SK-N-SH treated with all-trans-retinoic acid at 6 μM for 48 hours (cell line): ENCODE measurements around the gene TBCA.

Experiments
- ATAC-seq: fragments of 200-7000 bp; cut with Tn5 transposase; 3 replicates; pipeline ENCODE4 v1.9.1; 2020; ENCODE audit warnings: mild to moderate bottlenecking, moderate library complexity
- ARNTL ChIP-seq: fragments of 450-650 bp; formaldehyde crosslinking; IDR thresholded peaks from 2 replicates; pipeline ENCODE4 v1.5.0; 2020; ENCODE audit warnings: low read depth, mild to moderate bottlenecking, moderate library complexity, borderline replicate concordance
- BACH2 ChIP-seq: fragments of 250-450 bp; sonication (Bioruptor Pico); IDR thresholded peaks from 2 replicates; pipeline ENCODE4 v1.9.0; 2021; ENCODE audit warnings: mild to moderate bottlenecking, borderline replicate concordance
- CSDC2 ChIP-seq: fragments of 250-450 bp; sonication (Bioruptor Pico); IDR thresholded peaks from 2 replicates; pipeline ENCODE4 v1.5.0; 2020; ENCODE audit warnings: mild to moderate bottlenecking, moderate library complexity
- CSRNP3 ChIP-seq: fragments of 250-450 bp; sonication (Bioruptor Pico); IDR thresholded peaks from 2 replicates; pipeline ENCODE4 v1.5.1; 2021; ENCODE audit warnings: mild to moderate bottlenecking, moderate library complexity
- ESRRG ChIP-seq: fragments of 250-450 bp; sonication (Bioruptor Pico); IDR thresholded peaks from 2 replicates; pipeline ENCODE4 v1.6.1; 2021; ENCODE audit warnings: mild to moderate bottlenecking
- ISL1 ChIP-seq: fragments of 250-450 bp; sonication (Bioruptor Pico); IDR thresholded peaks from 2 replicates; pipeline ENCODE4 v2.1.2; 2022; ENCODE audit warnings: mild to moderate bottlenecking, moderate library complexity
- OSR1 ChIP-seq: fragments of 250-450 bp; sonication (Bioruptor Pico); IDR thresholded peaks from 2 replicates; pipeline ENCODE4 v1.8.0; 2022; ENCODE audit warnings: moderate library complexity, mild to moderate bottlenecking, inconsistent platforms
- POU6F1 ChIP-seq: fragments of 250-450 bp; sonication (Bioruptor Pico); IDR thresholded peaks from 2 replicates; pipeline ENCODE4 v1.8.0; 2021; ENCODE audit warnings: low read depth, mild to moderate bottlenecking, moderate library complexity, borderline replicate concordance
- PPARA ChIP-seq: fragments of 250-450 bp; sonication (Bioruptor Pico); IDR thresholded peaks from 2 replicates; pipeline ENCODE4 v1.5.0; 2020; ENCODE audit warnings: mild to moderate bottlenecking, borderline replicate concordance
- RARB ChIP-seq: fragments of 250-450 bp; sonication (Bioruptor Pico); IDR thresholded peaks from 2 replicates; pipeline ENCODE4 v1.8.0; 2021; ENCODE audit warnings: mild to moderate bottlenecking, moderate library complexity
- SNAI2 ChIP-seq: fragments of 250-450 bp; sonication (Bioruptor Pico); IDR thresholded peaks from 2 replicates; pipeline ENCODE4 v1.5.0; 2020; ENCODE audit warnings: mild to moderate bottlenecking, moderate library complexity
- TOX ChIP-seq: fragments of 250-450 bp; sonication (Bioruptor Pico); IDR thresholded peaks from 2 replicates; pipeline ENCODE4 v1.8.0; 2021; ENCODE audit warnings: mild to moderate bottlenecking, moderate library complexity, borderline replicate concordance
- ZC3H10 ChIP-seq: fragments of 250-450 bp; sonication (Bioruptor Pico); IDR thresholded peaks from 2 replicates; pipeline ENCODE4 v1.5.1; 2021; ENCODE audit warnings: mild to moderate bottlenecking, moderate library complexity
- ZFP30 ChIP-seq: fragments of 450-650 bp; formaldehyde crosslinking; IDR thresholded peaks from 2 replicates; pipeline ENCODE4 v1.5.0; 2022; ENCODE audit warnings: mild to moderate bottlenecking, moderate library complexity
- ZNF565 ChIP-seq: fragments of 450-650 bp; formaldehyde crosslinking; conservative IDR thresholded peaks from 2 replicates; pipeline ENCODE4 v1.5.0; 2020; ENCODE audit warnings: low read depth, mild to moderate bottlenecking, moderate library complexity
- ZNF70 ChIP-seq: fragments of 450-650 bp; formaldehyde crosslinking; IDR thresholded peaks from 2 replicates; pipeline ENCODE4 v1.5.0; 2020; ENCODE audit warnings: mild to moderate bottlenecking, moderate library complexity
- ZNF8 ChIP-seq: fragments of 450-650 bp; formaldehyde crosslinking; IDR thresholded peaks from 2 replicates; pipeline ENCODE4 v1.5.0; 2020; ENCODE audit warnings: mild to moderate bottlenecking, moderate library complexity
- TF ChIP-seq, protein P1 (sequence below): fragments of 250-450 bp; sonication (Bioruptor Pico); IDR thresholded peaks from 2 replicates; pipeline ENCODE4 v1.8.0; 2020; ENCODE audit warnings: mild to moderate bottlenecking, moderate library complexity, borderline replicate concordance
- TF ChIP-seq, protein P2 (sequence below): fragments of 250-450 bp; sonication (Bioruptor Pico); IDR thresholded peaks from 2 replicates; pipeline ENCODE4 v1.5.1; 2020; ENCODE audit warnings: low read depth, mild to moderate bottlenecking, moderate library complexity
- TF ChIP-seq, protein P3 (sequence below): fragments of 250-450 bp; sonication (Bioruptor Pico); IDR thresholded peaks from 2 replicates; pipeline ENCODE4 v1.5.0; 2020; ENCODE audit warnings: mild to moderate bottlenecking, moderate library complexity

TBCA gene

GRCh38 chr5:77781076-77781475 lies 4.9 kb upstream of the TBCA start:
- no peak for ATAC-seq
- TF ChIP-seq SNAI2 (CRISPR knock-in tag) (no peak), ZFP30 (no peak), ZC3H10 (CRISPR knock-in tag) (no peak), ZNF70 (CRISPR knock-in tag) (no peak), CSRNP3 (CRISPR knock-in tag) (no peak), OSR1 (CRISPR knock-in tag) (no peak), ZNF565 (CRISPR knock-in tag) (no peak), BACH2 (CRISPR knock-in tag) (no peak)
- TF ChIP-seq, protein P1, sequence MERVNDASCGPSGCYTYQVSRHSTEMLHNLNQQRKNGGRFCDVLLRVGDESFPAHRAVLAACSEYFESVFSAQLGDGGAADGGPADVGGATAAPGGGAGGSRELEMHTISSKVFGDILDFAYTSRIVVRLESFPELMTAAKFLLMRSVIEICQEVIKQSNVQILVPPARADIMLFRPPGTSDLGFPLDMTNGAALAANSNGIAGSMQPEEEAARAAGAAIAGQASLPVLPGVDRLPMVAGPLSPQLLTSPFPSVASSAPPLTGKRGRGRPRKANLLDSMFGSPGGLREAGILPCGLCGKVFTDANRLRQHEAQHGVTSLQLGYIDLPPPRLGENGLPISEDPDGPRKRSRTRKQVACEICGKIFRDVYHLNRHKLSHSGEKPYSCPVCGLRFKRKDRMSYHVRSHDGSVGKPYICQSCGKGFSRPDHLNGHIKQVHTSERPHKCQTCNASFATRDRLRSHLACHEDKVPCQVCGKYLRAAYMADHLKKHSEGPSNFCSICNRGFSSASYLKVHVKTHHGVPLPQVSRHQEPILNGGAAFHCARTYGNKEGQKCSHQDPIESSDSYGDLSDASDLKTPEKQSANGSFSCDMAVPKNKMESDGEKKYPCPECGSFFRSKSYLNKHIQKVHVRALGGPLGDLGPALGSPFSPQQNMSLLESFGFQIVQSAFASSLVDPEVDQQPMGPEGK (CRISPR knock-in tag), result no peak

GRCh38 chr5:77778881-77779438 lies 2.8 kb upstream of the TBCA start:
- TF ChIP-seq ZNF8 (CRISPR knock-in tag) (no peak), PPARA (CRISPR knock-in tag) (no peak), CSDC2 (CRISPR knock-in tag) (no peak), RARB (no peak), ZC3H10 (CRISPR knock-in tag) (no peak), ESRRG (CRISPR knock-in tag) (no peak), POU6F1 (CRISPR knock-in tag) (no peak), ISL1 (CRISPR knock-in tag) (no peak), ZFP30 (no peak), TOX (CRISPR knock-in tag) (no peak), SNAI2 (CRISPR knock-in tag) (no peak), ZNF70 (CRISPR knock-in tag) (no peak), CSRNP3 (CRISPR knock-in tag) (no peak), BACH2 (CRISPR knock-in tag) (no peak), OSR1 (CRISPR knock-in tag) (no peak), ARNTL (CRISPR knock-in tag) (no peak)
- TF ChIP-seq, protein P2, sequence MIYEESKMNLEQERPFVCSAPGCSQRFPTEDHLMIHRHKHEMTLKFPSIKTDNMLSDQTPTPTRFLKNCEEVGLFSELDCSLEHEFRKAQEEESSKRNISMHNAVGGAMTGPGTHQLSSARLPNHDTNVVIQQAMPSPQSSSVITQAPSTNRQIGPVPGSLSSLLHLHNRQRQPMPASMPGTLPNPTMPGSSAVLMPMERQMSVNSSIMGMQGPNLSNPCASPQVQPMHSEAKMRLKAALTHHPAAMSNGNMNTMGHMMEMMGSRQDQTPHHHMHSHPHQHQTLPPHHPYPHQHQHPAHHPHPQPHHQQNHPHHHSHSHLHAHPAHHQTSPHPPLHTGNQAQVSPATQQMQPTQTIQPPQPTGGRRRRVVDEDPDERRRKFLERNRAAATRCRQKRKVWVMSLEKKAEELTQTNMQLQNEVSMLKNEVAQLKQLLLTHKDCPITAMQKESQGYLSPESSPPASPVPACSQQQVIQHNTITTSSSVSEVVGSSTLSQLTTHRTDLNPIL (CRISPR knock-in tag), result no peak
- TF ChIP-seq, protein P3, sequence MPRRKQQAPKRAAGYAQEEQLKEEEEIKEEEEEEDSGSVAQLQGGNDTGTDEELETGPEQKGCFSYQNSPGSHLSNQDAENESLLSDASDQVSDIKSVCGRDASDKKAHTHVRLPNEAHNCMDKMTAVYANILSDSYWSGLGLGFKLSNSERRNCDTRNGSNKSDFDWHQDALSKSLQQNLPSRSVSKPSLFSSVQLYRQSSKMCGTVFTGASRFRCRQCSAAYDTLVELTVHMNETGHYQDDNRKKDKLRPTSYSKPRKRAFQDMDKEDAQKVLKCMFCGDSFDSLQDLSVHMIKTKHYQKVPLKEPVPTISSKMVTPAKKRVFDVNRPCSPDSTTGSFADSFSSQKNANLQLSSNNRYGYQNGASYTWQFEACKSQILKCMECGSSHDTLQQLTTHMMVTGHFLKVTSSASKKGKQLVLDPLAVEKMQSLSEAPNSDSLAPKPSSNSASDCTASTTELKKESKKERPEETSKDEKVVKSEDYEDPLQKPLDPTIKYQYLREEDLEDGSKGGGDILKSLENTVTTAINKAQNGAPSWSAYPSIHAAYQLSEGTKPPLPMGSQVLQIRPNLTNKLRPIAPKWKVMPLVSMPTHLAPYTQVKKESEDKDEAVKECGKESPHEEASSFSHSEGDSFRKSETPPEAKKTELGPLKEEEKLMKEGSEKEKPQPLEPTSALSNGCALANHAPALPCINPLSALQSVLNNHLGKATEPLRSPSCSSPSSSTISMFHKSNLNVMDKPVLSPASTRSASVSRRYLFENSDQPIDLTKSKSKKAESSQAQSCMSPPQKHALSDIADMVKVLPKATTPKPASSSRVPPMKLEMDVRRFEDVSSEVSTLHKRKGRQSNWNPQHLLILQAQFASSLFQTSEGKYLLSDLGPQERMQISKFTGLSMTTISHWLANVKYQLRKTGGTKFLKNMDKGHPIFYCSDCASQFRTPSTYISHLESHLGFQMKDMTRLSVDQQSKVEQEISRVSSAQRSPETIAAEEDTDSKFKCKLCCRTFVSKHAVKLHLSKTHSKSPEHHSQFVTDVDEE (CRISPR knock-in tag), result no peak
- TF ChIP-seq, protein P1 (CRISPR knock-in tag), result no peak
- no peak for ATAC-seq
